RWPE2 (cell line): Measurements from ENCODE around the gene FRMD6.

Experiments
- ATAC-seq: fragments of 200-7000 bp; cut with Tn5 transposase; 3 replicates; pipeline ENCODE4 v1.9.1; 2021; ENCODE audit warnings: low read depth
- DNase-seq: peaks from one replicate; pipeline ENCODE4 v3.0.0-alpha.2; 2020; ENCODE audit warnings: low spot score
- H3K27ac ChIP-seq: fragments of 450-650 bp; 2 replicates; pipeline ENCODE4 v1.5.1; 2017; ENCODE audit warnings: mild to moderate bottlenecking; ENCODE audit not compliant: poor library complexity, severe bottlenecking
- H3K27me3 ChIP-seq: fragments of 250-450 bp; sonication (Bioruptor Pico); 2 replicates; pipeline ENCODE4 v1.5.1; 2021; ENCODE audit warnings: mild to moderate bottlenecking, moderate library complexity; ENCODE audit not compliant: insufficient read depth, poor library complexity, severe bottlenecking
- H3K36me3 ChIP-seq: fragments of 250-450 bp; sonication (Bioruptor Pico); 2 replicates; pipeline ENCODE4 v1.5.1; 2020; ENCODE audit warnings: low read depth, mild to moderate bottlenecking, moderate library complexity
- H3K4me1 ChIP-seq: fragments of 250-450 bp; sonication (Bioruptor Pico); 2 replicates; pipeline ENCODE4 v1.5.1; 2021; ENCODE audit warnings: mild to moderate bottlenecking, moderate library complexity; ENCODE audit not compliant: insufficient read depth, poor library complexity, severe bottlenecking
- H3K4me3 ChIP-seq: fragments of 250-450 bp; sonication (Bioruptor Pico); 2 replicates; pipeline ENCODE4 v1.5.1; 2021; ENCODE audit warnings: mild to moderate bottlenecking, moderate library complexity; ENCODE audit not compliant: severe bottlenecking
- H3K9me3 ChIP-seq: fragments of 250-450 bp; sonication (Bioruptor Pico); 2 replicates; pipeline ENCODE4 v1.5.1; 2021; ENCODE audit warnings: mild to moderate bottlenecking, moderate library complexity; ENCODE audit not compliant: severe bottlenecking
- TF ChIP-seq, protein P1 (sequence below): fragments of 450-650 bp; IDR thresholded peaks from one replicate; pipeline ENCODE4 v1.5.1; 2017; ENCODE audit warnings: mild to moderate bottlenecking, moderate library complexity; ENCODE audit not compliant: poor library complexity, severe bottlenecking

Gene FRMD6

DNA sequence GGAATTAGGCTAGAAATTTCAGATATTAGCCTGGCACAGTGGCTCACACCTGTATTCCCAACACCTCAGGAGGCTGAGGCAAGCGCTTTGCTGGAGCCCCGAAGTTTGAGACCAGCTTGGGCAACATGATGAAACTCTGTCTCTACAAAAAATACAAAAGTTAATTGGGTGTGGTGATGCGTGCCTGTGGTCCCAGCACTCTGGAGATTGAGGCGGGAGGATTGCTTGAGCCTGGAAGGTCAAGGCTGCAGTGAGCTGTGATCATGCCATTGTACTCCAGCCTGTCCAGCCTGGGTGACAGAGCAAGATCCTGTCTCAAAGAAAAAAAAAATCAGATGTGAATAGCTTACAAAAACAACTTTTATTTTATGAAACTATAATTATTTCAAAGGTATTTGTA lies 15.1 kb downstream of the FRMD6 start:
- no peaks in the 10 kb centered on the region for H3K27me3 ChIP-seq
- TF ChIP-seq, protein P1, sequence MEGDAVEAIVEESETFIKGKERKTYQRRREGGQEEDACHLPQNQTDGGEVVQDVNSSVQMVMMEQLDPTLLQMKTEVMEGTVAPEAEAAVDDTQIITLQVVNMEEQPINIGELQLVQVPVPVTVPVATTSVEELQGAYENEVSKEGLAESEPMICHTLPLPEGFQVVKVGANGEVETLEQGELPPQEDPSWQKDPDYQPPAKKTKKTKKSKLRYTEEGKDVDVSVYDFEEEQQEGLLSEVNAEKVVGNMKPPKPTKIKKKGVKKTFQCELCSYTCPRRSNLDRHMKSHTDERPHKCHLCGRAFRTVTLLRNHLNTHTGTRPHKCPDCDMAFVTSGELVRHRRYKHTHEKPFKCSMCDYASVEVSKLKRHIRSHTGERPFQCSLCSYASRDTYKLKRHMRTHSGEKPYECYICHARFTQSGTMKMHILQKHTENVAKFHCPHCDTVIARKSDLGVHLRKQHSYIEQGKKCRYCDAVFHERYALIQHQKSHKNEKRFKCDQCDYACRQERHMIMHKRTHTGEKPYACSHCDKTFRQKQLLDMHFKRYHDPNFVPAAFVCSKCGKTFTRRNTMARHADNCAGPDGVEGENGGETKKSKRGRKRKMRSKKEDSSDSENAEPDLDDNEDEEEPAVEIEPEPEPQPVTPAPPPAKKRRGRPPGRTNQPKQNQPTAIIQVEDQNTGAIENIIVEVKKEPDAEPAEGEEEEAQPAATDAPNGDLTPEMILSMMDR = no peak
- ATAC-seq (no peak), DNase-seq (no peak)
- no peaks in the 10 kb centered on the region for H3K4me1 ChIP-seq
- no peak overlapping the region for H3K27ac ChIP-seq
- peaks cover 86% of the 10 kb centered on the region for H3K36me3 ChIP-seq
- H3K4me3 ChIP-seq = no peak overlapping the region
- no peaks in the 10 kb centered on the region for H3K9me3 ChIP-seq

DNA sequence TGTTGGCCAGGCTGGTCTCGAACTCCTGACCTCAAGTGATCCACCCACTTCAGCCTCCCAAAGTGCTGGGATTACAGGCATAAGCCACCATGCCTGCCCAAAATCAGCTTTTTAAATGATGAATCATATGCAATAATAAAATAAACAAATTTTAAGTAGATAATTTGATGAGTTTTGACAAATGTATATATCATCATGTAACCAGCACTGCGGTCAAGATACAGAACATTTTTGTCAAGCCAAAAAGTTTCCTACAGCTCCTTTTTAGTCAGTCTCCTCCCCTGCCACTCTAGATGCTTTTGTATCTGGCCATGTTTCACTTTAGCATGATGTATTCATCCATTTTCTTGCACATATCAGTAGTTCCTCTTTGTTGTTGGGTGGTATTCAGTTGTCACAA lies 17.2 kb downstream of the FRMD6 start:
- Histone ChIP-seq H3K4me1 (peaks cover 14% of the 10 kb centered on the region), H3K4me3 (no peak overlapping the region), H3K27ac (no peak overlapping the region), H3K27me3 (no peaks in the 10 kb centered on the region), H3K9me3 (no peaks in the 10 kb centered on the region), H3K36me3 (peaks cover 80% of the 10 kb centered on the region)
- DNase-seq (no peak), ATAC-seq (no peak)
- TF ChIP-seq, protein P1 = no peak

DNA sequence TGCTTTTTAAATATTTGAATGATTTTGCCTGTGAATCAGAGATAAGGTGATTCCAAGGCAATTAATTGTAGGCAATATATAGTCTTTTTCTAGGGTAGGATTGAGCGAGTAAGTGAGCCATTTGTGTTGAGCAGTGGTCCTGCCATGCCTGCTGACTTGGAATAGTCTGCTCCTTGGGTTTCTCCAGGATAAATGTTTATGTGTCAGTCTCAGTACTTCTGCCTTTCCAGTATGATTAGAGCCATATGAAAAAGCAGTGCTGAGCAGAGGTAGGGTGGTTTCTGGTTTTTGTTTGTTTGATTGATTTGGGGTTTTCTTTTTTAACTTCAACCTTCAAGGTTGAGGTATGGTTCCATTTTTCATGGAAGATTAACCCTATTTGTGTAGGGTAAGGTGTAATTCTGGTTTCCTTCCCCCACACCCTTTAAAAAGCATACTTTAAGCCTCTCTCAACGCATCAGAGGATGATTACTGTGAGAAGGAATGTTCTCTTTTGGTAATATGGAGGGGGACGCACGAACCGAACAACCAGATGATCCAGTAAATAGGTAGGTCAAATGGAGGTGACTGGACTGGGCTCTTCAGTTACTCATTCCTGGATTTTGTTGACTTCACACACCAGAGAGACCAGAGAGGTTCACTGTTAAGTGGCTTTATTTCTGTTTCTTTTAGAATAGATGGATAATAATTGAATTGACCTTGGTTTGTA lies 22.7 kb downstream of the FRMD6 start:
- ATAC-seq = peak; percentile 88
- Histone ChIP-seq H3K27me3 (no peaks in the 10 kb centered on the region), H3K27ac (peak overlapping the region; percentile 72), H3K36me3 (peaks cover 58% of the 10 kb centered on the region), H3K4me3 (no peak overlapping the region), H3K4me1 (peaks cover 49% of the 10 kb centered on the region), H3K9me3 (no peaks in the 10 kb centered on the region)
- TF ChIP-seq, protein P1 = no peak
- DNase-seq = no peak

DNA sequence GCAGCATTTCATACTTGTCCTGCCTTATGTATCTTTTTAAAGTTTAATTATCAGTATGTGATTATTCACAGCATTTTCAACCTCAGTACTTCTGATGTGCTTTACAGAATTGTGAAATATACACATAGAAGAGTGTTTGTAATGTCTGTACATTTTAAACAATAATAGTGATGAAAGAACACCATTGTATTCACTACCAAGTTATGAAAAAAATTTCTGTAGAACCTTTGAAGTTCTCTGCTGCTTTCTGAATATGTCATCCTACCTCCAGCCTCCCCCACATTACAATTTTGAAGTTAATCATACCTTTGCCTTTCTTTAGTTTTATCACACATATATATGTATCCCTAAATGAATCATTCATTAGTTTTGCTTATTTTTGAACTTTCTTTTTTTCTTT lies 24.8 kb downstream of the FRMD6 start:
- H3K4me3 ChIP-seq = no peak overlapping the region
- DNase-seq = no peak
- peaks cover 61% of the 10 kb centered on the region for H3K4me1 ChIP-seq
- H3K27ac ChIP-seq = peak overlapping the region; percentile 72
- peak; percentile 52 for ATAC-seq
- no peaks in the 10 kb centered on the region for H3K9me3 ChIP-seq
- H3K36me3 ChIP-seq = peaks cover 59% of the 10 kb centered on the region
- no peaks in the 10 kb centered on the region for H3K27me3 ChIP-seq
- TF ChIP-seq, protein P1 = no peak

DNA sequence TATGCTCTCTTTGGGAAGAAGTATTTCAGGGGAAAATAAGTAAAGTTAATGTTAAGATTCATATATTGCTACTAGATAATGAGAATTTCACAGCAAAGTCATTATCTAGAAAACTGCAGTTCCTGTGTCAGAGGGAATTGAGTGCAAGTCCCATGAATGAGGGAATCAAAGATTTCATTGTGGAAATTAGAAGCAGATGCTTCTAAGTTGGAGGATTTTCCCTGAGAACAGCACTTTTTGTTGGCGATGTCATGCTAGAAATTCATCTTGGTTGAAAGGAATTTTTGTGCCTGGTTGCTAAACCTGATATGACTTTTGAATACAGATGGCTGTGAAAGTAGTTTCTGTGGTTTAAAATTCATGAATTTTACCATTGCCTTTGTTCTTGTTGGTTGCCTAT lies 25.6 kb downstream of the FRMD6 start:
- Histone ChIP-seq H3K27me3 (no peaks in the 10 kb centered on the region), H3K9me3 (no peaks in the 10 kb centered on the region), H3K4me3 (no peak overlapping the region), H3K36me3 (peaks cover 59% of the 10 kb centered on the region), H3K27ac (peak overlapping the region; percentile 72), H3K4me1 (peaks cover 65% of the 10 kb centered on the region)
- DNase-seq (no peak), ATAC-seq (no peak)
- TF ChIP-seq, protein P1 = no peak
